Natural killer cell (primary cell): ENCODE measurements around the gene SLC6A4. TPM values are rescaled to one million over a fixed set of nuclear protein-coding genes. Genes with fewer than 3 reads are reported as not detected.
A peak's percentile ranks its signal among the peaks of the same experiment; 100 is the strongest.

Source experiments
- ATAC-seq, 3 donors: fragments of 150-1000 bp in 2 of 3; fragments of 200-7000 bp in 1 of 3; cut with Tn5 transposase; 1 replicate in 1 of 3; 2 replicates in 2 of 3; pipeline ENCODE4 v1.10.0; 2021; ENCODE audit warnings: mild to moderate bottlenecking in 2 of 3, moderate library complexity in 2 of 3
- DNase-seq, 2 donors: peaks; one replicate each; pipeline versions ENCODE4 v3.0.0 to v3.0.0-alpha.2; 2013 to 2021; ENCODE audit warnings: mixed read lengths in 1 of 2
- H3K27ac ChIP-seq: one replicate; pipeline ENCODE4 v1.5.1; 2013; ENCODE audit warnings: mild to moderate bottlenecking, low read length
- H3K27me3 ChIP-seq: one replicate; pipeline ENCODE4 v1.6.1; 2013; ENCODE audit warnings: low read length; ENCODE audit not compliant: control insufficient read depth, insufficient read depth
- H3K36me3 ChIP-seq: one replicate; pipeline ENCODE4 v1.6.1; 2013; ENCODE audit warnings: low read length; ENCODE audit not compliant: control insufficient read depth, insufficient read depth
- H3K4me1 ChIP-seq: one replicate; pipeline ENCODE4 v1.6.1; 2013; ENCODE audit warnings: low read length; ENCODE audit not compliant: control insufficient read depth, insufficient read depth
- H3K4me3 ChIP-seq: one replicate; pipeline ENCODE4 v1.5.1; 2013; ENCODE audit warnings: low read length
- H3K9me3 ChIP-seq: one replicate; pipeline ENCODE4 v1.6.1; 2013; ENCODE audit warnings: low read length; ENCODE audit not compliant: control insufficient read depth, insufficient read depth
- H3K27ac Mint-ChIP-seq, 2 donors: one replicate each; pipeline ENCODE4 v1.8.0; 2022; ENCODE audit warnings: mild to moderate bottlenecking in 2 of 2, mixed read lengths in 2 of 2, moderate library complexity in 1 of 2
- H3K27me3 Mint-ChIP-seq, 2 donors: one replicate each; pipeline ENCODE4 v1.8.0; 2022; ENCODE audit warnings: low read depth in 2 of 2, mixed read lengths in 2 of 2
- H3K36me3 Mint-ChIP-seq: one replicate; pipeline ENCODE4 v1.8.0; 2022; ENCODE audit warnings: mixed read lengths
- H3K4me1 Mint-ChIP-seq, 2 donors: one replicate each; pipeline ENCODE4 v1.8.0; 2022; ENCODE audit warnings: mixed read lengths in 2 of 2
- H3K4me3 Mint-ChIP-seq: one replicate; pipeline ENCODE4 v1.8.0; 2022; ENCODE audit warnings: mild to moderate bottlenecking, moderate library complexity, mixed read lengths
- H3K9me3 Mint-ChIP-seq, 2 donors: one replicate each; pipeline ENCODE4 v1.8.0; 2022; ENCODE audit warnings: mixed read lengths in 2 of 2
- WGBS: methylation state at CpG from one replicate; pipeline ENCODE4 v1.1.7; 2013; ENCODE audit warnings: missing lambda C conversion rate; ENCODE audit not compliant: insufficient coverage; 5-methylcytosine and 5-hydroxymethylcytosine counted together
- intact Hi-C: fragments of 100-400 bp; cut with micrococcal nuclease; formaldehyde crosslinking; loops from one replicate; pipeline ENCODE4 v1.14.2; 2022
- total RNA-seq, 4 donors: library from RNA; stranded (reverse); fragments of 120-200 nt in 1 of 4; gene quantifications; one replicate each; pipeline versions ENCODE4 v1.2.3 to v1.2.4, GENCODE V29; 2013 to 2022
- TF ChIP-seq, protein P1 (sequence below): fragments of 200-600 bp; IDR thresholded peaks from one replicate; pipeline ENCODE4 v1.8.0; 2022; ENCODE audit warnings: antibody characterized with exemption

Gene SLC6A4
- total RNA-seq, 3 donors from 2014 or later (not counting 1 experiment from before 2014, with no cell fraction given): 0.43 to 3.5 (median 0.58) TPM

DNA sequence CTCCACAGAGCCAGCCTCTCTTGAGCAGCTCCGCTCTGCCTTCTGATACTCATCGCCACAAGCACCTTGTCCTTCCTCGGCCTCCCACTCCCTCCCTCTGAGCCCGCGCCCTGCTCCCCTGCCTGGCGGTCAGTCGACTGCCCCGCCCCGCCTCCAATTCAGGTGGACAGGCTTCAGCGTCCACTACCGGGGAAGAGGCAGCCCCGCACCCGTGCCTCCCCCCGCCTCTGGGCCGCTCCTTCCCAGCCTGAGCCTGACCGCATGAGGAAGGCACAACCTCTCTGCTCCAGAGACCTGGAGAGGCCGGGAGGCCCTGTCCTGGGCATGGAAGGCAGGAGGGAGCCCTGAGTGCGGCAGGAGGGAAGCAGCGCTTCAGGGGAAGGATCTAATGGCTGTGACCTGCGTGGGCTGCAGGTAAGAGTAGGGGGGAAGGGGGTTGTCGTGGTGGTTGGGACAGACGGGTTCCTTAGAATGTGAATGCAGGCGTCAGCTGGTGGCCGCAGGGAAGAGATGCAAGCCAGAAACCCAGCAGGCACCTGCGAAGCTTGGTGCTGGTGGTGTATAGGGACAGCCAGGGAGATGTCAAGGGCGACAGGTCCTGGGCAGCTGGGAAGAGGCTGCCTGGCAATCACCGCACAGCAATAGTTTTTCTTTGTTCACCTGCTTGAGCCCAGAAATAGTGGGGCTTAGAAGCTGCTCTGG is 3.0 kb upstream of the SLC6A4 start:
- no peak overlapping the region for H3K4me3 ChIP-seq
- no peaks in the 10 kb centered on the region for H3K36me3 Mint-ChIP-seq
- H3K9me3 Mint-ChIP-seq: no peaks in the 10 kb centered on the region
- peaks cover 33% of the 10 kb centered on the region for H3K27me3 ChIP-seq
- peak overlapping the region in 1 of 2 donors; percentile 42 for H3K27ac Mint-ChIP-seq
- TF ChIP-seq, protein P1, sequence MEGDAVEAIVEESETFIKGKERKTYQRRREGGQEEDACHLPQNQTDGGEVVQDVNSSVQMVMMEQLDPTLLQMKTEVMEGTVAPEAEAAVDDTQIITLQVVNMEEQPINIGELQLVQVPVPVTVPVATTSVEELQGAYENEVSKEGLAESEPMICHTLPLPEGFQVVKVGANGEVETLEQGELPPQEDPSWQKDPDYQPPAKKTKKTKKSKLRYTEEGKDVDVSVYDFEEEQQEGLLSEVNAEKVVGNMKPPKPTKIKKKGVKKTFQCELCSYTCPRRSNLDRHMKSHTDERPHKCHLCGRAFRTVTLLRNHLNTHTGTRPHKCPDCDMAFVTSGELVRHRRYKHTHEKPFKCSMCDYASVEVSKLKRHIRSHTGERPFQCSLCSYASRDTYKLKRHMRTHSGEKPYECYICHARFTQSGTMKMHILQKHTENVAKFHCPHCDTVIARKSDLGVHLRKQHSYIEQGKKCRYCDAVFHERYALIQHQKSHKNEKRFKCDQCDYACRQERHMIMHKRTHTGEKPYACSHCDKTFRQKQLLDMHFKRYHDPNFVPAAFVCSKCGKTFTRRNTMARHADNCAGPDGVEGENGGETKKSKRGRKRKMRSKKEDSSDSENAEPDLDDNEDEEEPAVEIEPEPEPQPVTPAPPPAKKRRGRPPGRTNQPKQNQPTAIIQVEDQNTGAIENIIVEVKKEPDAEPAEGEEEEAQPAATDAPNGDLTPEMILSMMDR: no peak
- H3K27me3 Mint-ChIP-seq: peaks cover 25 to 31% of the 10 kb centered on the region in 2 donors
- H3K4me1 Mint-ChIP-seq: peaks cover 13 to 54% of the 10 kb centered on the region in 2 donors
- 33% methylated on average over 27 of the region's 27 CpGs for WGBS
- no peak overlapping the region for H3K27ac ChIP-seq
- no peak for DNase-seq
- no peak for ATAC-seq
- no peaks in the 10 kb centered on the region for H3K36me3 ChIP-seq
- no peaks in the 10 kb centered on the region for H3K9me3 ChIP-seq
- intact Hi-C loops: loop anchor here (5.0 kb wide), 1 partner anchor 111 kb away; no protein-coding TSS in a partner anchor
- peak overlapping the region; percentile 64 for H3K4me3 Mint-ChIP-seq
- peaks cover 39% of the 10 kb centered on the region for H3K4me1 ChIP-seq

- no peak for ATAC-seq
- WGBS: 25% methylated on average over 7 of the region's 7 CpGs
These were observed 2.5 kb upstream of the SLC6A4 start for GRCh38 chr17:30238003-30238344.

GRCh38 chr17:30237296-30238002 is 2.0 kb upstream of the SLC6A4 start:
- Histone ChIP-seq H3K27me3 (peaks cover 34% of the 10 kb centered on the region), H3K27ac (no peak overlapping the region), H3K4me1 (peaks cover 39% of the 10 kb centered on the region), H3K36me3 (no peaks in the 10 kb centered on the region), H3K4me3 (no peak overlapping the region), H3K9me3 (no peaks in the 10 kb centered on the region)
- no peak overlapping the region for H3K27ac Mint-ChIP-seq
- WGBS: 24% methylated on average over 21 of the region's 21 CpGs
- no peak for DNase-seq
- intact Hi-C loops: loop anchor here (5.0 kb wide), 1 partner anchor 110 kb away; no protein-coding TSS in a partner anchor
- H3K27me3 Mint-ChIP-seq: peaks cover 36 to 37% of the 10 kb centered on the region in 2 donors
- peaks cover 13 to 54% of the 10 kb centered on the region in 2 donors for H3K4me1 Mint-ChIP-seq
- peak overlapping the region; percentile 6 for H3K4me3 Mint-ChIP-seq
- H3K36me3 Mint-ChIP-seq: no peaks in the 10 kb centered on the region
- no peaks in the 10 kb centered on the region for H3K9me3 Mint-ChIP-seq
- peak in 1 of 3 donors; percentile 37 for ATAC-seq
- TF ChIP-seq, protein P1: no peak

More at GRCh38 chr17:30238003-30238344, 2.5 kb upstream of the SLC6A4 start:
- Histone ChIP-seq H3K4me1 (peaks cover 39% of the 10 kb centered on the region), H3K4me3 (no peak overlapping the region), H3K9me3 (no peaks in the 10 kb centered on the region), H3K27ac (no peak overlapping the region), H3K36me3 (no peaks in the 10 kb centered on the region), H3K27me3 (peaks cover 34% of the 10 kb centered on the region)
- no peaks in the 10 kb centered on the region for H3K36me3 Mint-ChIP-seq
- intact Hi-C loops: loop anchor here (5.0 kb wide), 1 partner anchor 111 kb away; no protein-coding TSS in a partner anchor
- H3K27ac Mint-ChIP-seq: peak overlapping the region in 1 of 2 donors; percentile 42
- H3K4me3 Mint-ChIP-seq: peak overlapping the region; percentile 35
- peaks cover 31 to 32% of the 10 kb centered on the region in 2 donors for H3K27me3 Mint-ChIP-seq
- H3K4me1 Mint-ChIP-seq: peaks cover 13 to 54% of the 10 kb centered on the region in 2 donors
- H3K9me3 Mint-ChIP-seq: no peaks in the 10 kb centered on the region
- DNase-seq: no peak
- TF ChIP-seq, protein P1: no peak
